ENCODE data around the gene RPS6KA6.

The RPS6KA6 gene

GRCh38 chrX:84168574-84168973 is 19.4 kb downstream of the RPS6KA6 start:
- no peak for DNase-seq (ENCODE audit: low read depth)
- TF ChIP-seq CTCF (IDR thresholded peaks at IDR 0.05; ENCODE audit: insufficient read depth, low read depth, low read length, missing control alignments), result no peak
- H3K4me3 ChIP-seq (ENCODE audit: low read depth, low read length), result no peak overlapping the region

GRCh38 chrX:84168095-84168494 is 19.9 kb downstream of the RPS6KA6 start:
- DNase-seq (ENCODE audit: low read depth), result no peak
- no peak for TF ChIP-seq CTCF (IDR thresholded peaks at IDR 0.05; ENCODE audit: insufficient read depth, low read depth, low read length, missing control alignments)
- H3K4me3 ChIP-seq (ENCODE audit: low read depth, low read length), result no peak overlapping the region

- H3K4me3 ChIP-seq (ENCODE audit: low read depth, low read length), result no peak overlapping the region
- TF ChIP-seq CTCF (IDR thresholded peaks at IDR 0.05; ENCODE audit: insufficient read depth, low read depth, low read length, missing control alignments), result no peak
- DNase-seq (ENCODE audit: low read depth), result no peak
Observed at GRCh38 chrX:84165711-84166110, 22.3 kb downstream of the RPS6KA6 start.

GRCh38 chrX:84162401-84162800 is 25.6 kb downstream of the RPS6KA6 start:
- no peak for DNase-seq (ENCODE audit: low read depth)
- no peak for TF ChIP-seq CTCF (IDR thresholded peaks at IDR 0.05; ENCODE audit: insufficient read depth, low read depth, low read length, missing control alignments)
- H3K4me3 ChIP-seq (ENCODE audit: low read depth, low read length), result no peak overlapping the region

- H3K4me3 ChIP-seq (ENCODE audit: low read depth, low read length), result no peak overlapping the region
- DNase-seq (ENCODE audit: low read depth), result no peak
- TF ChIP-seq CTCF (IDR thresholded peaks at IDR 0.05; ENCODE audit: insufficient read depth, low read depth, low read length, missing control alignments), result no peak
Observed at GRCh38 chrX:84161641-84162040, 26.4 kb downstream of the RPS6KA6 start.

- H3K4me3 ChIP-seq (ENCODE audit: low read depth, low read length), result no peak overlapping the region
- no peak for DNase-seq (ENCODE audit: low read depth)
- no peak for TF ChIP-seq CTCF (IDR thresholded peaks at IDR 0.05; ENCODE audit: insufficient read depth, low read depth, low read length, missing control alignments)
Observed at GRCh38 chrX:84160736-84161135, 27.3 kb downstream of the RPS6KA6 start.

GRCh38 chrX:84156821-84157220 is 31.2 kb downstream of the RPS6KA6 start:
- DNase-seq (ENCODE audit: low read depth), result no peak
- no peak overlapping the region for H3K4me3 ChIP-seq (ENCODE audit: low read depth, low read length)
- no peak for TF ChIP-seq CTCF (IDR thresholded peaks at IDR 0.05; ENCODE audit: insufficient read depth, low read depth, low read length, missing control alignments)

All from GM12865 (cell line).